Spleen (tissue), 7 donors: ENCODE data around the gene UGT1A10.

ENCODE experiments used
- CTCF ChIP-seq, 11 experiments: fragments of 200-600 bp in 7 of 11; fragments of 450-650 bp in 4 of 11; sonication (generic) in 4 of 11; IDR thresholded peaks in 8 of 11; conservative IDR thresholded peaks in 3 of 11; 1 replicate in 7 of 11; 2 replicates in 4 of 11; pipeline versions ENCODE4 v1.4.0 to v1.8.0; 2016 to 2021; ENCODE audit warnings: antibody characterized with exemption in 11 of 11, inconsistent platforms in 4 of 11, mild to moderate bottlenecking in 1 of 11
- POLR2A ChIP-seq, 3 donors: fragments of 450-650 bp; IDR thresholded peaks; one replicate each; pipeline ENCODE4 v1.5.1; 2017; ENCODE audit warnings: antibody characterized with exemption in 3 of 3, mild to moderate bottlenecking in 1 of 3
- POLR2AphosphoS5 ChIP-seq, 3 donors: sonication (generic); formaldehyde crosslinking; IDR thresholded peaks; one replicate each; pipeline ENCODE4 v1.5.1; 2017; ENCODE audit warnings: antibody characterized with exemption in 3 of 3
- donor health status: DM: no; HTN: no; CAD: no; lungs with moderate emphysema.
- donor health status: DM: no; HTN: no; CAD: no.
- donor health status: DM: no; HTN: no; CAD: no.

GRCh38 chr2:233814056-233814835 is 178.0 kb downstream of the UGT1A10 start:
- no peak for TF ChIP-seq CTCF (IDR thresholded peaks at IDR 0.05 in 8 of 11, conservative IDR thresholded peaks at IDR 0.05 in 3 of 11)
- no peak for TF ChIP-seq POLR2A (IDR thresholded peaks at IDR 0.05)
- no peak for TF ChIP-seq POLR2AphosphoS5 (IDR thresholded peaks at IDR 0.05)
